Erythroblast (primary cell): ENCODE data around the gene ENTREP3.

Experiments used
- GATA1 ChIP-seq: IDR thresholded peaks from 2 replicates; pipeline ENCODE4 v1.6.1; 2011; ENCODE audit warnings: low read depth, mild to moderate bottlenecking, control low read depth, low read length, moderate library complexity
- POLR2A ChIP-seq: IDR thresholded peaks from 2 replicates; pipeline ENCODE4 v1.6.1; 2011; ENCODE audit warnings: mild to moderate bottlenecking, low read length

DNA sequence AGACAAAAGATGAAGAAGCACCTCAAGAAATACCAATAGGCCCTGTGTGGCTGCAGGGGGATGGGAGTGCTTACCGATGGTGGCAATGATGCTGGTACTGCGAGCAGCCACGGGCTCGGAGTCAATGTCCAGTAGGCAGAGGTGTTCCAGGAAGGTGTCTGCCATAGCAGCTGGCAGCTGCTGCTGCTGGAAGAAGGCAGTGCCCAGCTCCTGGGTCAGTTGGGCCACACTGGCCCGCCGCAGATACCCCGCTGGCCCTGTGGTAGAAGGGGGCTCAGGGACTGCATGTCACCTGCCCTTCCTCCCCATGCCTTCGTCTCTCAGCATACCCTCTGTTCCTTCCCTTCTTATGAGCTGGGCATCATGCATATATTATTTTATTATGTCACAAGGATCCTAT is 44.7 kb upstream of the ENTREP3 start:
- TF ChIP-seq POLR2A (no peak), GATA1 (no peak)
